ENCODE data around the gene EIF2A. TPM values are rescaled to one million over a fixed set of nuclear protein-coding genes. Genes with fewer than 3 reads are reported as not detected.

EIF2A gene
- polyA plus RNA-seq, 1 of the 3 experiments (the other 2 are of a cell fraction): 67.0 TPM

DNA sequence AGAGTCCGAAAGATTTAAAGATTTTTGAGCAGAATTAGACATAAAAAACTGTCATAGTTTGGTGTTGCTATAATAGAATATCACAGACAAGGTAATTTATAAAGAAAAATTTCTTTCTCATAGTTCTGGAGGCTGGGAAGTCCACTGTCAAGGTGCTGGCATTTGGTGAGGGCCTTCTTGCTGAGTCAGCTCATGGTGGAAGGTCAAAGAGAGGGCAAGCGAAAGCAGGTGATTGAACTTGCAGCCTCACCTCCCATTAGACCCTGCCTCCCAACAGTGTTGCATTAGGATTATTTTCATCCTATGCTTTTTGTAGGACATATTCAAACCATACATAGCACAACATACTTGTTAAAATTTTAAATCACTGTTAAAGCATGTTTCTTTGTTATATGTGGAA, 66.4 kb downstream of the EIF2A start:
- Histone ChIP-seq H2AFZ (ENCODE audit: low read depth) (no peak overlapping the region), H3K9ac (no peak overlapping the region), H3K27me3 (ENCODE audit: insufficient read depth) (no peaks in the 10 kb centered on the region), H3K9me2 (no peaks in the 10 kb centered on the region), H4K20me1 (ENCODE audit: insufficient read depth) (peaks cover 28% of the 10 kb centered on the region; the same call in 1 of the 2 replicates), H3K27ac (ENCODE audit: low read depth in 2 of 2, low read length in 1 of 2) (no peak overlapping the region), H3K36me3 (replicated peaks in 1 of 2; ENCODE audit: control insufficient read depth in 1 of 2, insufficient read depth in 2 of 2, low read length in 1 of 2) (peaks cover 2 to 22% of the 10 kb centered on the region in 2 experiments), H3F3A (replicated peaks; ENCODE audit: insufficient read depth) (peaks cover 6% of the 10 kb centered on the region), H3K4me1 (ENCODE audit: control insufficient read depth in 1 of 2, insufficient read depth in 2 of 2, low read depth in 1 of 2, low read length in 1 of 2) (peaks cover 0 to 11% of the 10 kb centered on the region in 2 experiments; a peak in 2 of 4 replicates), H3K9me3 (no peaks in the 10 kb centered on the region), H3K4me3 (ENCODE audit: low read depth in 2 of 2, low read length in 1 of 2) (no peak overlapping the region), H3K4me2 (no peak overlapping the region), H3K79me2 (ENCODE audit: insufficient read depth) (peaks cover 83% of the 10 kb centered on the region)
- no peak for DNase-seq
- POLR2A ChIA-PET: no interaction called here
- CTCF ChIA-PET: interaction anchor here (1.0 kb wide), 1 partner anchor 20 kb away, joined by 3 read pairs; no protein-coding TSS in a partner anchor
- 91% methylated on average over 2 of the region's 2 CpGs for WGBS (ENCODE audit: low lambda C conversion rate)
- TF ChIP-seq JUND (IDR thresholded peaks at IDR 0.05): no peak
- TF ChIP-seq, protein P1, sequence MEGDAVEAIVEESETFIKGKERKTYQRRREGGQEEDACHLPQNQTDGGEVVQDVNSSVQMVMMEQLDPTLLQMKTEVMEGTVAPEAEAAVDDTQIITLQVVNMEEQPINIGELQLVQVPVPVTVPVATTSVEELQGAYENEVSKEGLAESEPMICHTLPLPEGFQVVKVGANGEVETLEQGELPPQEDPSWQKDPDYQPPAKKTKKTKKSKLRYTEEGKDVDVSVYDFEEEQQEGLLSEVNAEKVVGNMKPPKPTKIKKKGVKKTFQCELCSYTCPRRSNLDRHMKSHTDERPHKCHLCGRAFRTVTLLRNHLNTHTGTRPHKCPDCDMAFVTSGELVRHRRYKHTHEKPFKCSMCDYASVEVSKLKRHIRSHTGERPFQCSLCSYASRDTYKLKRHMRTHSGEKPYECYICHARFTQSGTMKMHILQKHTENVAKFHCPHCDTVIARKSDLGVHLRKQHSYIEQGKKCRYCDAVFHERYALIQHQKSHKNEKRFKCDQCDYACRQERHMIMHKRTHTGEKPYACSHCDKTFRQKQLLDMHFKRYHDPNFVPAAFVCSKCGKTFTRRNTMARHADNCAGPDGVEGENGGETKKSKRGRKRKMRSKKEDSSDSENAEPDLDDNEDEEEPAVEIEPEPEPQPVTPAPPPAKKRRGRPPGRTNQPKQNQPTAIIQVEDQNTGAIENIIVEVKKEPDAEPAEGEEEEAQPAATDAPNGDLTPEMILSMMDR (IDR thresholded peaks at IDR 0.05): no peak
- TF ChIP-seq, protein P2, sequence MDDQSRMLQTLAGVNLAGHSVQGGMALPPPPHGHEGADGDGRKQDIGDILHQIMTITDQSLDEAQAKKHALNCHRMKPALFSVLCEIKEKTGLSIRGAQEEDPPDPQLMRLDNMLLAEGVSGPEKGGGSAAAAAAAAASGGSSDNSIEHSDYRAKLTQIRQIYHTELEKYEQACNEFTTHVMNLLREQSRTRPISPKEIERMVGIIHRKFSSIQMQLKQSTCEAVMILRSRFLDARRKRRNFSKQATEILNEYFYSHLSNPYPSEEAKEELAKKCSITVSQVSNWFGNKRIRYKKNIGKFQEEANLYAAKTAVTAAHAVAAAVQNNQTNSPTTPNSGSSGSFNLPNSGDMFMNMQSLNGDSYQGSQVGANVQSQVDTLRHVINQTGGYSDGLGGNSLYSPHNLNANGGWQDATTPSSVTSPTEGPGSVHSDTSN (IDR thresholded peaks at IDR 0.05): no peak
- no peak for TF ChIP-seq YY1 (IDR thresholded peaks at IDR 0.05; ENCODE audit: low read depth)
- no peak for TF ChIP-seq POLR2AphosphoS5 (IDR thresholded peaks at IDR 0.05; ENCODE audit: low read depth, low read length)
- no peak for TF ChIP-seq CHD2 (IDR thresholded peaks at IDR 0.05; ENCODE audit: low read length, partially characterized antibody)
- TF ChIP-seq TCF12 (IDR thresholded peaks at IDR 0.05): no peak

DNA sequence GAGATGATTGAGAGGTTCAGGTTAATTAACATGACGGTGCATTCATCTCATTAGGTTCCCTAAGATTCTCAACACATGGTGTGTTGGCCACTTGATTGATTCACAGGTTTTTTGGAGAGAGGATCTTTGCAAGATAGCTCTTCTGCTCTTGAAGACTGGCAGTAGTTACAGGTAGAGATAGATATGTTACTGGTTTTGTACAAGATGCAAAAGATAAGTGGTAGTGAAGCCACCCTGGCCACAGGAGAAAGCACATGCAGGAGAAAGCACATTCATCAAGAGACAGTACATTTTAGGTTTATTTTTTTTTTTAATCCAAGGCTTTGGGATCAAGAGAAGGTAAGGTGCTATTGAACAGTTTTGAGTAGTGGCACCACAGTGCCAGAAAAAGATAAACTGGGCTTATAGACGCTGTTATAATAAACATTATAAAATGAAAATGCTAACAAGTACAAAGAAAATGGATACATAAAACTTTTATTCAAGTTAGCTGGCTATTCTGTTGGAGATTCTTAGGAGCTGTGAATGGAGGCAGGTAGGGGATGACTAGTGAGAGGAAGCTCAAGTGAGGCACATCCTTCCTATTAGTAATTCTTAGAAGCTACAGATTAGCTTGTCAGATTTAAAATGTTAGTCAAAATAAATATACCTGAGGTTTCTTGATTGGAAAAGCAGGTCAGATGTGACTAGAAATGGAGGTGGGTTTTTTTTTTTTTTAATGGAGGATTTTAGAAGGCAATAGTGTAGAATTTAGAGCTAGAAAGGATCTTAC, 67.3 kb downstream of the EIF2A start:
- Histone ChIP-seq H3K9ac (no peak overlapping the region), H3K36me3 (replicated peaks in 1 of 2; ENCODE audit: control insufficient read depth in 1 of 2, insufficient read depth in 2 of 2, low read length in 1 of 2) (peaks cover 2 to 22% of the 10 kb centered on the region in 2 experiments), H3K4me3 (ENCODE audit: low read depth in 2 of 2, low read length in 1 of 2) (no peak overlapping the region), H3K27me3 (ENCODE audit: insufficient read depth) (no peaks in the 10 kb centered on the region), H3K4me2 (no peak overlapping the region), H3K9me2 (no peaks in the 10 kb centered on the region), H3K9me3 (no peaks in the 10 kb centered on the region), H3K27ac (ENCODE audit: low read depth in 2 of 2, low read length in 1 of 2) (no peak overlapping the region), H4K20me1 (ENCODE audit: insufficient read depth) (peaks cover 19% of the 10 kb centered on the region; the same call in 1 of the 2 replicates), H3K79me2 (ENCODE audit: insufficient read depth) (peaks cover 83% of the 10 kb centered on the region), H2AFZ (ENCODE audit: low read depth) (no peak overlapping the region), H3F3A (replicated peaks; ENCODE audit: insufficient read depth) (peaks cover 6% of the 10 kb centered on the region), H3K4me1 (ENCODE audit: control insufficient read depth in 1 of 2, insufficient read depth in 2 of 2, low read depth in 1 of 2, low read length in 1 of 2) (peaks cover 0 to 11% of the 10 kb centered on the region in 2 experiments; a peak in 2 of 4 replicates)
- WGBS (ENCODE audit: low lambda C conversion rate): 98% methylated on average over 2 of the region's 2 CpGs
- DNase-seq: no peak
- POLR2A ChIA-PET: no interaction called here
- TF ChIP-seq, protein P3, sequence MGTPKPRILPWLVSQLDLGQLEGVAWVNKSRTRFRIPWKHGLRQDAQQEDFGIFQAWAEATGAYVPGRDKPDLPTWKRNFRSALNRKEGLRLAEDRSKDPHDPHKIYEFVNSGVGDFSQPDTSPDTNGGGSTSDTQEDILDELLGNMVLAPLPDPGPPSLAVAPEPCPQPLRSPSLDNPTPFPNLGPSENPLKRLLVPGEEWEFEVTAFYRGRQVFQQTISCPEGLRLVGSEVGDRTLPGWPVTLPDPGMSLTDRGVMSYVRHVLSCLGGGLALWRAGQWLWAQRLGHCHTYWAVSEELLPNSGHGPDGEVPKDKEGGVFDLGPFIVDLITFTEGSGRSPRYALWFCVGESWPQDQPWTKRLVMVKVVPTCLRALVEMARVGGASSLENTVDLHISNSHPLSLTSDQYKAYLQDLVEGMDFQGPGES (IDR thresholded peaks at IDR 0.05; ENCODE audit: low read depth, low read length): no peak
- TF ChIP-seq GATA2 (CRISPR knock-in tag; IDR thresholded peaks at IDR 0.05) (no peak), EZH2phosphoT487 (IDR thresholded peaks at IDR 0.05; ENCODE audit: borderline replicate concordance, low read depth) (no peak), RFX5 (IDR thresholded peaks at IDR 0.05; ENCODE audit: low read length) (no peak), MXI1 (IDR thresholded peaks at IDR 0.05; ENCODE audit: low read depth, low read length) (no peak), FOXJ3 (CRISPR knock-in tag; IDR thresholded peaks at IDR 0.05) (no peak), SIN3A (IDR thresholded peaks at IDR 0.05; ENCODE audit: borderline replicate concordance, low read depth, low read length) (no peak), FOXM1 (IDR thresholded peaks at IDR 0.05; ENCODE audit: low read depth) (no peak), RXRA (IDR thresholded peaks at IDR 0.05; ENCODE audit: borderline replicate concordance, low read depth) (no peak), ELF1 (IDR thresholded peaks at IDR 0.05) (no peak), SMC3 (IDR thresholded peaks at IDR 0.05; ENCODE audit: low read depth, low read length) (no peak), MEF2A (IDR thresholded peaks at IDR 0.05; ENCODE audit: borderline replicate concordance, low read depth) (no peak), YY1 (IDR thresholded peaks at IDR 0.05; ENCODE audit: low read depth) (no peak)
- TF ChIP-seq, protein P4, sequence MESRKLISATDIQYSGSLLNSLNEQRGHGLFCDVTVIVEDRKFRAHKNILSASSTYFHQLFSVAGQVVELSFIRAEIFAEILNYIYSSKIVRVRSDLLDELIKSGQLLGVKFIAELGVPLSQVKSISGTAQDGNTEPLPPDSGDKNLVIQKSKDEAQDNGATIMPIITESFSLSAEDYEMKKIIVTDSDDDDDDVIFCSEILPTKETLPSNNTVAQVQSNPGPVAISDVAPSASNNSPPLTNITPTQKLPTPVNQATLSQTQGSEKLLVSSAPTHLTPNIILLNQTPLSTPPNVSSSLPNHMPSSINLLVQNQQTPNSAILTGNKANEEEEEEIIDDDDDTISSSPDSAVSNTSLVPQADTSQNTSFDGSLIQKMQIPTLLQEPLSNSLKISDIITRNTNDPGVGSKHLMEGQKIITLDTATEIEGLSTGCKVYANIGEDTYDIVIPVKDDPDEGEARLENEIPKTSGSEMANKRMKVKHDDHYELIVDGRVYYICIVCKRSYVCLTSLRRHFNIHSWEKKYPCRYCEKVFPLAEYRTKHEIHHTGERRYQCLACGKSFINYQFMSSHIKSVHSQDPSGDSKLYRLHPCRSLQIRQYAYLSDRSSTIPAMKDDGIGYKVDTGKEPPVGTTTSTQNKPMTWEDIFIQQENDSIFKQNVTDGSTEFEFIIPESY (IDR thresholded peaks at IDR 0.05; ENCODE audit: borderline replicate concordance, low read depth): no peak
- CTCF ChIA-PET: interaction anchor here (0.9 to 1.0 kb wide), 2 partner anchors 17 to 21 kb away, joined by 3 read pairs; no protein-coding TSS in a partner anchor

Measured in SK-N-SH (cell line).